Kidney glomerular epithelial cell (primary cell): Measurements from ENCODE around the gene CROCC2.

Experiments used
- DNase-seq: peaks from one replicate; lab custom pipeline; 2025; lab: John Stamatoyannopoulos, UW

CROCC2 gene

GRCh38 chr2:240921311-240921994 lies 15.3 kb downstream of the CROCC2 start:
- no peak for DNase-seq

- DNase-seq: no peak
Measured at GRCh38 chr2:240921995-240922244, 15.8 kb downstream of the CROCC2 start.

- no peak for DNase-seq
Measured at GRCh38 chr2:240922245-240922981, 16.3 kb downstream of the CROCC2 start.

GRCh38 chr2:240922982-240923537 lies 16.9 kb downstream of the CROCC2 start:
- no peak for DNase-seq

GRCh38 chr2:240925191-240925567 lies 19.0 kb downstream of the CROCC2 start:
- DNase-seq: no peak

GRCh38 chr2:240925568-240926515 lies 19.7 kb downstream of the CROCC2 start:
- no peak for DNase-seq

GRCh38 chr2:240926516-240927389 lies 20.6 kb downstream of the CROCC2 start:
- DNase-seq: no peak

- no peak for DNase-seq
Measured at GRCh38 chr2:240927390-240927781, 21.2 kb downstream of the CROCC2 start.

- DNase-seq: no peak
Measured at GRCh38 chr2:240928476-240929363, 22.6 kb downstream of the CROCC2 start.

GRCh38 chr2:240929364-240930095 lies 23.4 kb downstream of the CROCC2 start:
- DNase-seq: no peak

- no peak for DNase-seq
Measured at GRCh38 chr2:240930096-240930630, 24.0 kb downstream of the CROCC2 start.

- DNase-seq: no peak
Measured at GRCh38 chr2:240930631-240931318, 24.6 kb downstream of the CROCC2 start.

- DNase-seq: no peak
Measured at GRCh38 chr2:240931319-240931949, 25.3 kb downstream of the CROCC2 start.

GRCh38 chr2:240932001-240932723 lies 26.0 kb downstream of the CROCC2 start:
- DNase-seq: no peak

GRCh38 chr2:240932724-240933047 lies 26.6 kb downstream of the CROCC2 start:
- no peak for DNase-seq

- DNase-seq: no peak
Measured at GRCh38 chr2:240933048-240933965, 27.2 kb downstream of the CROCC2 start.
